GM19463 (cell line): ENCODE data around the gene B4GALNT3.
"Not testable (repeated sequence)": the region's sequence is repeated elsewhere in the genome, so short reads cannot be mapped to it uniquely, and the experiment has no call there.

Source experiments
- ATAC-seq: cut with Tn5 transposase; IDR thresholded peaks from one replicate; pipeline ENCODE4 v1.9.1; 2021; ENCODE audit warnings: mild to moderate bottlenecking, moderate library complexity; ENCODE audit not compliant: unreplicated experiment

B4GALNT3 gene

DNA sequence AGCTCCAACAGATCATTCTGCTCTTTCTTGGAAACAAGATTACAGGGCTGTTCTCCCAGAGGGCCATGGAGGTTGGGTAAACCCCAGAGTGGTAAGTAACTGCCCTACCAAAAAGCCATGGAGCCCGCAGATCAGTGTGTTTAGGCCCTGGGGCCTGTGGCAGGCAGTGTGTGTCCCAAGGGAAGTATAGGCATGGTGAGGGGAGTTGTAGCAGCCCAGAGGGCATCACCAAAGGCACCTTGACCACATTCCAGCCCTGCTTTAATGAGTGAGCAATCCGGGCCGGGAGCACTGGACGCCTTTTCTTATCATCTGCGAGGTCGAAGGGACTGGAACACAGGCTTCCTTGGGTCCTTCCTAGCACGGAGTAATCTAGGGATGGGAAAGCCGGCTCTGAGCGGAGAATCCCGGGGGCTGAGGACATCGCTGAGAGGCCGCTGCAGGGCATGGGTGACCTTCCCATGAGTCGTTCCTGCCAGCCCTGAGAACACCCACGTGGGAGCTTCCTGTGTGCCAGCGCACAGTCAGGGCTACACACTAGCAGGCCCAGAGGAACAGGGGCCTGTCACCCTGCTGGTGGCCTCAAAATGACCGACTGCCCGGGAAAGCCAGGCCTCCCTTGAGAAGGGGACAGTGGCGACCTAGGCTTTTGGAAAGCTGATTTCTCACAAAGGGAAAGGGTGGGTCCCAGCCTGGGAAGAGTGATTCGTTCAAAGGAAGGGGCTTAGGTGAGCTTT, 112.2 kb downstream of the B4GALNT3 start:
- no peak for ATAC-seq

DNA sequence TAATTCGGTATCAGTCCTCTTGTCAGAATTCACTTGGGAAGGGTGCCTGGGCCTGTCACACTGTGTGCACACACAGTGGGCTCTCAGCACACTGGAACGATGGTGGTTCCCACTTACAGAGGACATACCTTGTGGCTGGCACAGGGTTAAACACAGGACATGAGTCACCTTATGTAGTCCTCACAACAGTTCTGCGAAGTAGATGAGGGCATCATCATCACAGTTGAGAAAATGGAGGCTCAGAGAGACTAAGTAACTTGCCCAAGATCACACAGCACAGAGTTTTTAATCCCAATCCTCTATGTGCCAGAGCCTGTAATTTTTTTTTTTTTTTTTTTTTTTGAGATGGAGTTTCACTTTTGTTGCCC, 112.8 kb downstream of the B4GALNT3 start:
- no peak for ATAC-seq

DNA sequence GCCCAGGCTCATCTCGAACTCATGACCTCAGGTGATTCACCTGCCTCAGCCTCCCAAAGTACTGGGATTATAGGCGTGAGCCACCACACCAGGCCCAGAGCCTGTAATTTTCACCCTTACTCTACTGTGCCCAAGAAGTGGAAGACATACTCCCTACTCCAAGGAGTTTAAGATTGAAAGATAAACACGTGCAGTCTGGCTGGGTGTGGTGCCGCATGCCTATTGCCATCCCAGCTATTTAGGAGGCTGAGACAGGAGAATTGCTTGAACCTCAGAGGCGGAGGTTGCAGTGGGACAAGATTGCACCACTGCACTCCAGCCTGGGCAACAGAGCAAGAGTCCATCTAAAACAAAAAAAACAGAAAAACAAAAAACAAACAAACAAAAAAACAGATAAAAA, 113.5 kb downstream of the B4GALNT3 start:
- ATAC-seq, result no peak

DNA sequence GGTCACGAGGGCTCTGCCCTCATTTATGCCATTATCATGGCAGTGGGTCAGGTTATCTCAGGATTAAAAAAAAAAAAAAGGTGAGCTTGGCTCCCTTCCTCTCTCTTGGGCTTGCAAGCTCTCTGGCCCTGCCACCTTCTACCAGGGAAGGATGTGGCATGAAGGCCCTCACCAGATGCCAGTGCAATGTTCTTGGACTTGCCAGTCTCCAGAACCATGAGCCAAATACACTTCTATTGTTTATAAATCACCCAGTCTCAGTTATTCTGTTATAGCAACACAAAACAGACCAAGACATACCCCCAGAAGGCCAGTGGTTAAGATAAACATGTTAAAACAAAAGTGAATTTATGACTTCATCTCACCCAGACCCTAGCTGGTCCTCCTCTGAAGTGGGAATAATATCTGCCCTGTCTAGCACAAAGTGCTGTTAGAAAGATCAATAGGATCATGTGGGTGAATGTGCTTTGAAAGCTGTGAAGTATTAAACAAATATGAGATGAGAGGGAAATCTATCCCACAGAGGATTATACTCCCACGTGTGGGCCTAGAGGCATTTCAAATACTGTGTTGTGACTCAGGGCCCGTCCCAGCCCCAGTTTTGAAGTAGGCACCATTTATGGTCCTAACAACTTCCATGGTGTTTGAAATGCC, 114.9 kb downstream of the B4GALNT3 start:
- no peak for ATAC-seq

DNA sequence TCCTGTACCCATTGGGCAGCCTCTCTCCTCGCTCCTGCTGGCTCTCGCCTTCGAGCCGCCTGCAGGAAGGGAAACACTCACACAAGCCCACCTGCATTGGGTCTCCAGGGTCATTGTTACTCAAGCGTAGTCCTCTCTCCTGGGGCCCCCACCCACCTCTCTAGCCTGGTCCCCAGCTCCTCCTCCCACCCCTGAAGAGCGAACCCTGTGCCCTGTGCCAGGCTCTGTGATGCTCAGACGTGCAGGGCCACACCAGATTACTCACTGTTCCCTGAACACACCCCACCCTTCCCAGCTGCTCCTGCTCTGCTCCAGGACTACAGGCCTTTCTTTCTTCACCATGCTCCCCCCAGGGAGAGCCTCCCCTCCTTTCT, 115.4 kb downstream of the B4GALNT3 start:
- ATAC-seq, result no peak

DNA sequence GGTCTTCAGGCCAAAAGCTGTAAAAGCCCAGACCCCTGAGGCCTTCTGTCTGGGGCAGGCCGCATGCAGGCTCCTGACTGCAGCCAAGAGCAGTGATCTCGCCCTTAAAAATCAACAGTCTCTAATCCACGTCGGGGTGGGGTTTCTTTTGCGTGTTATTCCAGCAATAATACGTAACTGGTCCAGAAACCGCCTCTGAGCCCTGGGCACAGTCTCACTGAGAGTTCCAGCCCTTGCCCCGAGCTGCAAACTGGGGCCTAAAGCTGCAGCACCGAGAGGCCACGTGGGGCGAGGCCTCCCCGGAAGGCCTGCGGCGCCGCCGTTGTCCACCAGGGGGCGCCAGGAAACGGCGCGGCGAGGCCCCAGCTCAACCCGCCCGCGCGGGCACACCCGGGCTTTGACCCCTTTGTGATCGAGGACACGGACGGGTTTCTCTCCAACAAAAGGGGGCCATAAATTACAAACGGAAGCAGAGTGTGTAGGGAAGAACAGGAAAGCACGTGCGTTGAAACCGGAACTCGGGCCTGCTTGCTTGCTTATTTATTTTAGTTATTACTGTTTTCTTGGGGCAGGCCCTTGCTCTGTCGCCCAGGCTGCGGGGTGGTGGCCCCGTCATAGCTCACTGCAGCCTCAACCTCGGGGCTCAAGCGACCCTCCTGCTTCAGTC, 116.3 kb downstream of the B4GALNT3 start:
- ATAC-seq, result no peak

DNA sequence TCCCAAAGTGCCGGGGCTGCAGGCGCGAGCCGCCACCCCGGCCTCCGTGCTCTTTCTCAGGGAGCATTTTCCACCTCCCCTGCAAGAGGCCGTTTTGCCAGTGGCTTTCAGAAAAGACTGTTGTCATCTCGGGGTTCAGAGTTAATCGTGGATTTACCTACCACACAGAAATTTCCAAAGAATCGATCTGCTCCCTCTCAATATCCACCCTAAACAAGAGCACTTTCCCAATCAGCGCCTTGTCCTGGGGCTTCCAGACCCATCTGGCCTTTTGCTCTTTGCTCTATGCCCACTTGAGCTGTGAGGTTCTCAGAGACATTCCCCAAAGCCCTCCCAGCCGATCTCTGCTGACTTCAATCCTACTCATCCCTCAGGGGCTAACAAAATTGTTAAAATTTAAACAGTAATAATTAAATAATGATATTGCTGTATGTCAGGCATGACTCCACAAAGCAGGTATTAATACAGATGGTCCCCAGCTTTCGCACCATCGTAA, 116.9 kb downstream of the B4GALNT3 start:
- ATAC-seq, result no peak

DNA sequence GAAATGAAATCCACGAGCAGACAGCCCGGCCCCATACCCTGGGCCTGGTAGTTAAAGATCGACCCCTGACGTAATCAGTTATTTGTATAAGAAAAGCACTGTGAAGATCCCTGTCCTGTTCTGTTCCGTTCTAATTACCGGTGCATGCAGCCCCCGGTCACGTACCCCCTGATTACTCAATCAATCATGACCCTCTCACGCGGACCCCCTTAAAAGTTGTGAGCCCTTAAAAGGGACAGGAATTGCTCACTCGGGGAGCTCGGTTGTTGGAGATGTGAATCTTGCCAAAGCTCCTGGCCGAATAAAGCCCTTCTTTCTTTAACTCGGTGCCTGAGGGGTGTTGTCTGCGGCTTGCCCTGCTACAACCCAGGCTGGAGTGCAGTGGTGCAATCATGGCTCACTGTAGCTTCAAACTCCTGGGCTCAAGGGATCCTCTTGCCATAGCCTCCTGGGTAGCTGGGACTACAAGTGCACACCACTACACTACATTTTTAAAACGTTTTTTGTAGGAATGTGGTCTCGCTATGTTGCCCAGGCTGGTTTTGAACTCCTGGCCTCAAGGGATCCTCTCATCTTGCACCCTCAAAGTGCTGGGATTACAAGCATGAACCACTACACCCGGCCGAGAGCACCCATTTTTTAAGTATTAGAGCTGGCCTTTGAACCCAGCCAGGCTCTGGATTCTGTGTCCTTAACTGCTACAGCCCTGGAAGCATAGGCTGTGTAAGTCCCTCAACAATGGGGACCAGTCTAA, 118.4 kb downstream of the B4GALNT3 start:
- ATAC-seq, result not testable (repeated sequence)

DNA sequence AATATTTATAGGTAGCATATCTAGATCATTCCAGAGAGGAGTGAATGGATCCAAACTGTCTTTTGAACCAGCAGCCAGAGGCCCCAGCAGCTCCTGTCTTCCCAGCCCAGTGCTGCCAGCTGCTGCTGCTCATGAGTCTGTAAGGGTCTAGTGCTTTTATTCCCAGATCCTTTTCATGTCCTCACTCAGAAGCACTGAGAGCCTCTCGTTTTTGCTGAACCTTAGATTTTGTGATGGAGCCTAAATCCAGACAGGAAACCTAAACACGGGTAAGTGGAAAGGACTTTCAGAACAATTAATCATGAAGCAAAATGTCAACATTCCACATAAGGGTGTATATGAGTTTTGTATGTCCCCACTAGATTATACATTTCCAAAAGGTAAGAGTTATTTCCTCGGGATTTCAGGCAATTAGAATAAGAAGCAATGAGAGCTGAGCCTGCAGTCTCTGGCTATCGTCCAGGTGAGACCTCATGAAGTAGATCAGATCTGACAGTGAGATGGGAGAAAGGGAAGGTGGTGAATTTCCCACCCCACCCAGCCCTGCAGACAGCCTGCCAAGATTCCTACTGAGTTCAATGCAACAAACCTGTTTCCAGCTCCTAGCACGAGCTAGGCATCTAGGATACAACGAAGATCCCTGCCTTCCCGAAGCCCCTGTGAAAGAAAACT, 119.1 kb downstream of the B4GALNT3 start:
- no peak for ATAC-seq

DNA sequence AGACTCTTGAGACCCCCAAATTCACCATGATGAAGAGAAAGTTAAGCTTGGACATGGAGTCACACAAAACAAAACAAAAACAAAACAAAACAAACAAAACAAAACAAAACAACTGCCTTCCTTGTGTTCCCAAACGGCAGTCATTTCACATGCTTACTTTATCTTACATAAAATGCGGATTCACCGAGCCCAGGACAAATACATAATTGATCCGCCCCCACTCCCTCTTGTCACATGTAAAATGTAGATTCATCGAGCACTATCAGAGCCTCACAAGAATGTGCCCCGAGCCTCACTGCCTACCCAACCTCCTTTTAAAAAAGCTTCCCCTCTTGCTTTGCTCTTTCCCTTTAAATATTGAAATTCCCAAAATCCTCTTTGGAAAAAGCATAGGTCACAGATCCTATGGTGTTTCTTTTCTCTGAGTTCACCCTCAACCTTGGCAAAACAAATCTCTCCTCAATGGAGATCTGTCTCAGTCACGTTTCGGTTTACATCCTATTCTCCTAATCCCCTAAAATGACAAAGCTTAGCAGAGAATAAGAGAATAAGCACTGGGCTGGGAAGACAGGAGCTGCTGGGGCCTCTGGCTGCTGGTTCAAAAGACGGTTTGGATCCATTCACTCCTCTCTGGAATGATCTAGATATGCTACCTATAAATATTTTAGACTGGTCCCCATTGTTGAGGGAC, 119.8 kb downstream of the B4GALNT3 start:
- no peak for ATAC-seq

DNA sequence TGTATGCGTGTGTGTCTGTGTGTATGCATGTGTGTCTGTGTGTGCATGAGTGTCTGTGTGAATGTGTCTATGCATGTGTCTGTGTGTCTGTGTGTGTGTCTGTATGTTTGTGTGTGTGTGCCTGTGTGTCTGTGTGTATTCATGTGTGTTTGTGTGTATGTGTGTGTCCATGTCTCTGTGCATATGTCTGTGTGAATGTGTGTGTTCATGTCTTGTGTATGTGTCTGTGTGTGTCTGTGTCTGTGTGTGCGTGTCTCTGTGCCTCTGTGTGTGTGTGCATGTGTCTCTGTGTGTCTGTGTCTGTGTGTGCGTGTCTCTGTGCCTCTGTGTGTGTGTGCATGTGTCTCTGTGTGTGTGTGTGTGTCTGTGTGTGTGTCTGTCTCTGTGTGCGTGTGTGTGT, 121.1 kb downstream of the B4GALNT3 start:
- ATAC-seq, result no peak

DNA sequence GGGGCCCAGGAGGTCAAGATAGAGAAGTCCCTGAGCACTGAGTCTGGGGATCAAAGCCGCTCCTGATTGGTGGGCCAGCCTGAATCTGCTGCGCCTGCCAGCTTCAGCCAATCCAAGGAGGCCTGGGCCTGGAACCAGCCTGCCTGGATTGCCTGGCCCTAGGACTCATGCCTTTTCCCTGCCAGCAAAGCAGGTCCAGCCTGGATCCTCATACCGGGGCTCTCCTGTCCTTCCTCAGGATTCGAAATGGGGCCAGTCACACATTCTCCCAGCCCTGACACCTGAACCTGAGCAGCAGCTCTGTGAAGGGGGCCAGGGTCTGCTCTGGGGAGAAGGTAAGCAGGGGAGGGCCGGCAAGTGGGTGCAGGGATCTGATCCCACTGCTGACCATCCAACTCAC, 121.6 kb downstream of the B4GALNT3 start:
- no peak for ATAC-seq

DNA sequence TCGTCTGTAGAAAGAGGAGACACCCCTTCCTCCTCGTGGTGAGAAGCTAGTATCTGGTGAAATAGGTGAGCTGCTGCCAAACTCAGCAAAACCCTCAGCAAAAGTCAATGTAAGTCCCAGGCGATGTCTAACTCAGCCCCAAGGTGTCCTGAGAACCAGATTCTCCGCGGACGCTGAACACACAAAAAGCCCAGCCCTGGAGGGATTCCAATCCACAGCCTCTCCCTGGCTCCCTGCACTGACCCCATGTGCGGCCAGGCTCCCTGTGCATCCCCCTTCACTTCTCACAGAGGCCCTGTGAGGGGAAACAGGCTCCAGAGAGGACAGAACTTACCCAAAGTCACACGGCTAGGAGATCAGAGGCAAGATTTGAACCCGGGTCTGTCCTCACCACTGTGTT, 122.0 kb downstream of the B4GALNT3 start:
- ATAC-seq, result no peak

DNA sequence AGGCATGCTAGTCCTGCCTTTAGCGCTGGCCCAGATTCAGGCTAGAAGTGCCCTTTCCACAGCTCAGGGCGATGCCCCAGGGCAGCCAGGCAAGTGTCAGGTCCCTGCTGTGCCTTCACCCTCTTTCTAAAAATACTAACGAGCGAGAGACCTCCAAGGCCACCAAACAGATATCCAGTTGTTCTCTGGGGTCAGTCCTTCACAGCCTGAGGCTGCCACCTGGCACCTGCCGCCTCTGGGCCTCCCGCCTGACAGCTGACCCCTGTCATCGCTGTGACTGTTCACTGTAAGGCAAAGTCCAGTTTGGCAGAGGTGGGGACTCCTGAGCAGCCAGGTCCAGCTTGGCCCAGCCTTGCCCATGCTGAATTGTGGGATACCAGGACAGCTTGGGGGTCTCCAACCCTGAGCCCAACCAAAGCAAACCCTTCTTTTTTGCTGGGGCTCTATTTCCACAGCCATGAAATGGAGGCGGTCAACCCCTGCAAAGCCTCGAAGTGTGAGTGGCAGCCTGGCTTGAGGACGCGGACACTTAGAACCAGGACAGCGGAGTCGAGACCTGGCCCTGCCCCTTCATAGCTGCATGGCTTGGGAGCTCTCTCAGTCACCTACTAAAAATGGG, 123.6 kb downstream of the B4GALNT3 start:
- no peak for ATAC-seq

DNA sequence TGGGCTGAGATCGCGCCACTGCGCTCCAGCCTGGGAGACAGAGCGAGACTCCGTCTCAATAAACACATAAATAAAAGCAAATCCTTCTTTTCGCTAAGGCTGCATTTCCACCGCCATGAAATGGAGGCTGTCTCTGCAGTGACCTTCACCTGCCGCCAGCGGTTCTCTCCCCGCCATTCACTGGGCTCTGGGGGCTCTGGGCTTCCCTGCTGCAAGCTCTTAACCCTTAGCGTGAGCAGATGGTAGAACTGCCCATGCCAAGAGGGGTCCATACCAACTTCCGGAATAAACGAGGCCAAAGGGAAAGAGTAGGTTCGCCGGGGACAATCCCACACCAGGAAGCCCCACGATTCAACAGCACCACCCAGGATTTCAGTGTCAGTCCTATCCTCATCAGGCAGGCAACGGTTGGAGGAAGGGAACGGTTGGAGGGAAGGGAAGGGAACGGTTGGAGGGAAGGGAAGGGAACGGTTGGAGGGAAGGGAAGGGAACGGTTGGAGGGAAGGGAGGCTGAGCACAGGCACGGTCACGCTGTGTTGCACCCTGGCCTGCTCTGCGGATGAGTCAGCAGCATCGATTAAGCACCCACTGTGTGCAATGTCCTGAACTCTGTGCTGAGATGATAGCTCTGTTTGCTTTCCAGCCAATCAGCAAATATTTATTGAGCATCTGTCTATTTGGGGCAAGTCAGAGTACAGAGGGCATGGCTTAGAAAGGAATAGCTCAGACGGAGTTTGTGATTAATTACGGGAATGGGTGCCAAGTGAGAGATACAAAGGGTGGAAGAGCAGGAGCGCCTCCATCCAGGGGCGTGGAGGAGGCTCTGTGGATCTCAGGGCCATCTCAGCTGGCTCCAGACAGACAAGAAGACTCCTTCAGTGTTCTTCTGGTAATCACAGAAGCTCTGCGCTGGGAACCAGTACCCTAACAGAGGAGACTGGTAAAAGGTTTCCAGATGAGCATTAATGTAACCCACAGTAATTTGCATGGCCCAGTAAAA, 125.6 kb downstream of the B4GALNT3 start:
- ATAC-seq, result no peak

DNA sequence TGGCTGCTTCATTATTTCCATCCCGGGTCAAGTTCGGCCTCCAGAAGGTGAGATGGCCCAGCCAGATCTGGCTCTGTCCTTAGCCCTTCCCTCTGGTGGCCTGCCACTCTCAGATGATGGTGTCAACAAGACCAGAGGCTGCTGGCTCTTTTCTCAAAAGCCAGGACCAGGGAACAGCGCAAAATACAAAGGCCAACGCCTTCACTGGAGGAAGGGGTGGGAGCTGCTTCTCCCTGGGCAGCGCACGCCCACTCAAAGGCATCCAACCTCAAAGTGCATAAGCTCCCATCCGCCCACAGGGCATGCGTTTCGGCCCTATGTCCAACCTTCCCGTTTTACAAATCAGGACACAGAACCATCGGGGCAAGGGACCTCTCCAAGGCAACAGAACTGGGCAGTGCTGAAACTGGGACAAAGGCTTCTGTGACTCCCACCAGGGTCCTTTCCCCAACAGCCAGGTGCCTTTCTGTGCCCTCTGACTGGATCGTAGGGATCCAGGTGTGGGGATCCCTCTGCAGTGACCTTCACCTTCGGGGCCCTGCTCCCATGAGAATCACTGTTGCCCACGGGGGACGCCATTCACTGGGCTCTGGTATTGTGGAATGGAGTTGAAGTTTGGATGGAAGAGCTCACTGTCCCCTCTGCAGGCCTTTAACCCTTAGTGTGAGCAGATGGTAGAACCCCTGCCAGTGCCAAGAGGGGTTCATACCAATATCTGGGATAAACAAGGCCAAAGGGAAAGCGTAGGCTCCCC, 126.8 kb downstream of the B4GALNT3 start:
- no peak for ATAC-seq

DNA sequence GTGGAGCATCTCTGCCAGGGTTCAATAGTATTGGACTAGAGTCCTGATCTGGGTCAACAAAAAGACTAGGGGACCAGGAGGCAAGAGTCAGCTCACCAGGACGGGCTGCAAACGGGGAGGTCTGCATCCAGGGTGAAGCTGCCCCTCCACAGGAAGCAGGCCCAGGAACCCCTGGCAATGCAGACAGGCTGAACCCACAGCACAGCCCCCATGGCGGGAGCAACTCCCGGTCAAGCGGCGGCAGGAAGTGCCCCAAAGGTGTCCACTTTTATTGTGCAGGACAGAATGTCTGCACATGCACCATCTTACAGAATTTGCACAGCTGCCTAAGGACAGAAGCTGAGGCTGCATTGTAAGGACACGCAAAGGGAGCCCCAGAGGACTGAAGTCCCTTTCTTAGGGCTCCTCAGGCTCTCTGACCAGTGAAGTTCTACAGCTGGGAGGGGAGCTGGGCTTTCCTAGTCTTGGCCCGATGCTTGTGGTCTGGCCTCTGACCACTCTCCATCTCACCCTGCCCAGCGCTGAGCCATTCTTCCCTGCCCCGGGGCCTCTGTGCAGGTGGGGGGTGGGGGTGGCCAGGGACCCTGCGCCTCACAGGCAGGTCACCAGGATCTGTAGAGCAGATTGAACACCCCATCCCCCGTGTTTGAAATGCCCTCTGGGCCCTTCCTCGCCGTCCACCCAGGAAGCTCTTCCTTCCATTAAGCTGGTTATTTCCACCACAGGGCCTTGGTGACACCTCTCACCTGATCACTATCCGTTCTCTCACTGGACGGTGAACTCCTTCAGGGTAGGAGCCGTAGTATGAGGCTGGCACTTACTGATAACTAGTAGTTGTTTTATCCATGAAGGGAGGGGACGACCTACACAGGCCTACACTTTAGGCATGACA, 127.6 kb downstream of the B4GALNT3 start:
- no peak for ATAC-seq
